ENCODE data around the gene AKAP6.

The AKAP6 gene

GRCh38 chr14:32620303-32620702, 291.2 kb downstream of the AKAP6 start:
- peak; percentile 59 for DNase-seq
- in situ Hi-C loops (cut with HindIII; ENCODE audit: low pct_ligation_motif_present, low sequenced_read_pairs): no loop called here

GRCh38 chr14:32620724-32621123, 291.6 kb downstream of the AKAP6 start:
- TF ChIP-seq, protein P1, sequence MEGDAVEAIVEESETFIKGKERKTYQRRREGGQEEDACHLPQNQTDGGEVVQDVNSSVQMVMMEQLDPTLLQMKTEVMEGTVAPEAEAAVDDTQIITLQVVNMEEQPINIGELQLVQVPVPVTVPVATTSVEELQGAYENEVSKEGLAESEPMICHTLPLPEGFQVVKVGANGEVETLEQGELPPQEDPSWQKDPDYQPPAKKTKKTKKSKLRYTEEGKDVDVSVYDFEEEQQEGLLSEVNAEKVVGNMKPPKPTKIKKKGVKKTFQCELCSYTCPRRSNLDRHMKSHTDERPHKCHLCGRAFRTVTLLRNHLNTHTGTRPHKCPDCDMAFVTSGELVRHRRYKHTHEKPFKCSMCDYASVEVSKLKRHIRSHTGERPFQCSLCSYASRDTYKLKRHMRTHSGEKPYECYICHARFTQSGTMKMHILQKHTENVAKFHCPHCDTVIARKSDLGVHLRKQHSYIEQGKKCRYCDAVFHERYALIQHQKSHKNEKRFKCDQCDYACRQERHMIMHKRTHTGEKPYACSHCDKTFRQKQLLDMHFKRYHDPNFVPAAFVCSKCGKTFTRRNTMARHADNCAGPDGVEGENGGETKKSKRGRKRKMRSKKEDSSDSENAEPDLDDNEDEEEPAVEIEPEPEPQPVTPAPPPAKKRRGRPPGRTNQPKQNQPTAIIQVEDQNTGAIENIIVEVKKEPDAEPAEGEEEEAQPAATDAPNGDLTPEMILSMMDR (IDR thresholded peaks at IDR 0.05; ENCODE audit: low read depth, low read length, missing control alignments): no peak
- H3K27me3 ChIP-seq (replicated peaks): no peaks in the 10 kb centered on the region
- H3K27ac ChIP-seq: peak overlapping the region; percentile 82
- H3K4me3 ChIP-seq (ENCODE audit: low read depth, low read length): no peak overlapping the region
- H3K36me3 ChIP-seq (replicated peaks): no peaks in the 10 kb centered on the region
- no peak for DNase-seq
- in situ Hi-C loops (cut with HindIII; ENCODE audit: low pct_ligation_motif_present, low sequenced_read_pairs): no loop called here

More at GRCh38 chr14:32620303-32620702, 291.2 kb downstream of the AKAP6 start:
- peak overlapping the region; percentile 82 for H3K27ac ChIP-seq
- TF ChIP-seq, protein P1 (IDR thresholded peaks at IDR 0.05; ENCODE audit: low read depth, low read length, missing control alignments): no peak
- H3K27me3 ChIP-seq (replicated peaks): no peaks in the 10 kb centered on the region
- H3K4me3 ChIP-seq (ENCODE audit: low read depth, low read length): no peak overlapping the region
- H3K36me3 ChIP-seq (replicated peaks): no peaks in the 10 kb centered on the region

DNA sequence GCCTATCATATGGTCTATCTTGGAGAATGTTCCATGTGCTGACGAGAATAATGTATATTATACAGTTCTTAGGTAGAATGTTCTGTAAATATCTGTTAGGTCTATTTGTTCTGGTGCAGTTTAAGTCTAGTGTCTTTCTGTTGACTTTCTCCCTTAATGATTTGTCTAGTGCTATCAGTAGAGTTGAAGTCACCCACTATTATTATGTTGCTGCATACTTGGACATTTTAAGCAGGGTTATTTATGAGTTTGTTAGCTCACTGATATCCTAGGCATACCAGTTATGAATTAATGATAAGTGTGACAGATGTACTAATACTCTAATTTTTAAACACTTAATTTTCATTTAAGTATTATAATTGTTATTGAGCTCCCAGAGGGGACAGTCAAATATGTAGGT, 292.5 kb downstream of the AKAP6 start:
- Histone ChIP-seq H3K27me3 (replicated peaks) (no peaks in the 10 kb centered on the region), H3K36me3 (replicated peaks) (no peaks in the 10 kb centered on the region), H3K27ac (peak overlapping the region; percentile 82), H3K4me3 (ENCODE audit: low read depth, low read length) (no peak overlapping the region)
- TF ChIP-seq, protein P1 (IDR thresholded peaks at IDR 0.05; ENCODE audit: low read depth, low read length, missing control alignments): no peak
- DNase-seq: no peak
- in situ Hi-C loops (cut with HindIII; ENCODE audit: low pct_ligation_motif_present, low sequenced_read_pairs): no loop called here

- TF ChIP-seq, protein P1 (IDR thresholded peaks at IDR 0.05; ENCODE audit: low read depth, low read length, missing control alignments): no peak
Observed at GRCh38 chr14:32622742-32623141, 293.6 kb downstream of the AKAP6 start.

GRCh38 chr14:32623300-32624093, 294.4 kb downstream of the AKAP6 start:
- in situ Hi-C loops (cut with HindIII; ENCODE audit: low pct_ligation_motif_present, low sequenced_read_pairs): no loop called here
- H3K36me3 ChIP-seq (replicated peaks): no peaks in the 10 kb centered on the region
- TF ChIP-seq, protein P1 (IDR thresholded peaks at IDR 0.05; ENCODE audit: low read depth, low read length, missing control alignments): no peak
- H3K4me3 ChIP-seq (ENCODE audit: low read depth, low read length): no peak overlapping the region
- peak overlapping the region; percentile 54 for H3K27ac ChIP-seq
- no peaks in the 10 kb centered on the region for H3K27me3 ChIP-seq (replicated peaks)
- peak; percentile 73 for DNase-seq

More at GRCh38 chr14:32622742-32623141, 293.6 kb downstream of the AKAP6 start:
- in situ Hi-C loops (cut with HindIII; ENCODE audit: low pct_ligation_motif_present, low sequenced_read_pairs): no loop called here
- DNase-seq: no peak
- Histone ChIP-seq H3K4me3 (ENCODE audit: low read depth, low read length) (no peak overlapping the region), H3K27me3 (replicated peaks) (no peaks in the 10 kb centered on the region), H3K27ac (no peak overlapping the region), H3K36me3 (replicated peaks) (no peaks in the 10 kb centered on the region)
